HG03460 (cell line): ENCODE results near the gene PRPF8.
"Not testable (repeated sequence)": the region's sequence is repeated elsewhere in the genome, so short reads cannot be mapped to it uniquely, and the experiment has no call there.

Experiments used
- ATAC-seq: cut with Tn5 transposase; IDR thresholded peaks from one replicate; pipeline ENCODE4 v1.9.1; 2021; ENCODE audit not compliant: unreplicated experiment

Gene PRPF8

GRCh38 chr17:1695365-1695764, 10.7 kb upstream of the PRPF8 start:
- ATAC-seq, result no peak

DNA sequence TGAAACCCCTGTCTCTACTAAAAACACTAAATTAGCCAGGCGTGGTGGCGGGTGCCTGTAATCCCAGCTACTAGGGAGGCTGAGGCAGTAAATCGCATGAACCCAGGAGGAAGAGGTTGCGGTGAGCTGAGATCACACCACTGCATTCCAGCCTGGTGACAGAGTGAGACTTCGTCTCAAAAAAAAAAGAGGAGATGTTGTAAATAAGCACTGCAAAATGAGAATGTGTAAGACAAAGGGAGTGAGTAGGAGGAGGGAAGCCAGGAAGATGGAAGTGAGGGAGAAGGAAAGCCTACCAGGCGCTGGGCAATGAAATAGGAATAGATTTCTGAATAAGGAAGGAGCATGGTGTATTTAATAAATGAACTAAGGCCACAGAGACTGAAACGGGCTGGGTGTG, 8.7 kb upstream of the PRPF8 start:
- ATAC-seq, result no peak

- ATAC-seq, result no peak
Observed at GRCh38 chr17:1690544-1691221, 6.0 kb upstream of the PRPF8 start.

- ATAC-seq, result not testable (repeated sequence)
Observed at GRCh38 chr17:1688405-1688804, 3.7 kb upstream of the PRPF8 start.

GRCh38 chr17:1686086-1686485, 1.4 kb upstream of the PRPF8 start:
- no peak for ATAC-seq

- no peak for ATAC-seq
Observed at GRCh38 chr17:1683459-1683858, 1.2 kb downstream of the PRPF8 start.

- ATAC-seq, result no peak
Observed at GRCh38 chr17:1676401-1676800, 8.3 kb downstream of the PRPF8 start.

DNA sequence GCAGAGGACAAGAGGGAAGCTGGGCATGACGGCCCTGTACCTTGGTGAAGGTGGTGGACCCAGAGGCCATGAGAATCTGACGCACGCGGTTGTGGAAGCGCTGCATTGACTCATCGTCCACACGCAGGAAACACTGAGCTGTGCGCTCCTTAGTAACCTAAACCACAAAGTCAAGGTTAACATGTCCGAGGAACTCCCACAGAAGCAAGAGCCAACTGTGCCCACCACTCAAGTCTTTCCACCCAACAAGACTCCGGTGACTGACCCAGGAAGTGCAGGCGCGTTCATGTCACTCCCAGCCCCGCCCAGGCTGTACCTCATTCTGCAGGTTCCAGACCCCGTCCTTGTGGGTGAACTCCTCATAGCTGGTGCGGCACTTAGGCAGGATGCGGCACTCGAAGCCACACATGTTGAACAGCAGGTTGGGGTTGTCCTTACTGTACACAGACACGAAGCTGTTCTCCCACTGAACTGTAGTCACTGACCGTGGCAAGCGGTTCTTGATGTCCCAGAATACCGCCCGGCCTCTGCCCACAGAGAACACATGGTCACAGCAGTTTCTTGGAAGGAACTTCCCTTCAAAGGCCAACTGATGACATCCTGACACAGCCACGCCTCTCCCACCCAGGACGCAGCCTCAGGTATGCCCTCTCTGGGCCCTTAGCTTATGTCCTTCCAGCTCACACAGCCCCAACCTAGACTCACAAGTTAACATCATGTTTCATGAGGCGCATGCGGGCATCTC, 11.5 kb downstream of the PRPF8 start:
- ATAC-seq, result no peak

- ATAC-seq, result not testable (repeated sequence)
Observed at GRCh38 chr17:1663934-1664333, 20.7 kb downstream of the PRPF8 start.

DNA sequence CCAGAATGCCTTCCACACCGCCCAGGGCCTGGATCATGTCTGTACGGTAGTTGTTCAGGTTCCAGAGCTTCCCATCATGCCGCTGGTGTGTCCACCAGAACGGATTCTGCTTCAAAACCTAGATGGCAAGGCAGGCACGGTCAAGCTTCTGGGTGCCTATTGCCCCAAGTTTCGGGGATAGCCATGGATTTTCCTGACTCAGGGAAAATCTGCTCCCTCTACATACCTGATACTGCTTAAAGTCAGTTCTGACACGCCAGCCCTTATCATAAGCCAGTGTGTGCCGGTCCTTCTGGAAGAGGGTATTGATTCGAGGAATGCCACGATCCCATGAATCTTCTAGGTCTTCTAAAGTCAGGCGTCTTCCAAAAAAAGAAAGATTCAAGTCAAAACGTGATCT, 23.6 kb downstream of the PRPF8 start:
- no peak for ATAC-seq

- ATAC-seq, result no peak
Observed at GRCh38 chr17:1658100-1658499, 26.6 kb downstream of the PRPF8 start.

GRCh38 chr17:1653735-1654134, 30.9 kb downstream of the PRPF8 start:
- no peak for ATAC-seq

DNA sequence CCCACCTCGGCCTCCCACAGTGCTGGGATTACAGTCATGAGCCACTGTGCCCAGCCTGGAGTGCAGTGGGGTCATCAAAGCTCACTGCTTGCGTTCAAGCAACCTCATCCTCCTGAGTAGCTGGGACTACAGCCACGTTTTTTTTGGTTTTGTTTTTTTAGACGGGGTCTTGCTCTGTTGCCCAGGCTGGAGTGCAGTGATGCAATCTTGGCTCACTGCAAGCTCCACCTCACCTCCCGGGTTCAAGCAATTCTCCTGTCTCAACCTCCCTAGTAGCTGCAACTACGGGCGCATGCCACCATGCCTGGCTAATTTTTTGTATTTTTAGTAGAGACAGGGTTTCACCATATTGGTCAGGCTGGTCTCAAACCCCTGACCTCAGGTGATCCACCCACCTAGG, 31.9 kb downstream of the PRPF8 start:
- not testable (repeated sequence) for ATAC-seq

DNA sequence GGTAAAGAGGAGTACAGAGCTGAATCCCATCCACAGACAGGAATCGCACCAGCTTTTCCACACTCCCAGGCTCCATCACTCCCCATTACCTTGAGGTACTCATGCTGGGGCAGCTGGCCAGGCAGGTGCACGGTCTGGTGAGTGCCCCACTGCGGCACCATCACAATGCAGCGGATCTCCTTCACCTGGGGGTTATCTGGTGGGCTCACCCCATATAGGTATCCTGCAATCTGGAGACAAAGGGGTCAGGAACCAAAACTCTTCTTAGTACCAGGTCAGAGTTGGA, 33.2 kb downstream of the PRPF8 start:
- no peak for ATAC-seq

DNA sequence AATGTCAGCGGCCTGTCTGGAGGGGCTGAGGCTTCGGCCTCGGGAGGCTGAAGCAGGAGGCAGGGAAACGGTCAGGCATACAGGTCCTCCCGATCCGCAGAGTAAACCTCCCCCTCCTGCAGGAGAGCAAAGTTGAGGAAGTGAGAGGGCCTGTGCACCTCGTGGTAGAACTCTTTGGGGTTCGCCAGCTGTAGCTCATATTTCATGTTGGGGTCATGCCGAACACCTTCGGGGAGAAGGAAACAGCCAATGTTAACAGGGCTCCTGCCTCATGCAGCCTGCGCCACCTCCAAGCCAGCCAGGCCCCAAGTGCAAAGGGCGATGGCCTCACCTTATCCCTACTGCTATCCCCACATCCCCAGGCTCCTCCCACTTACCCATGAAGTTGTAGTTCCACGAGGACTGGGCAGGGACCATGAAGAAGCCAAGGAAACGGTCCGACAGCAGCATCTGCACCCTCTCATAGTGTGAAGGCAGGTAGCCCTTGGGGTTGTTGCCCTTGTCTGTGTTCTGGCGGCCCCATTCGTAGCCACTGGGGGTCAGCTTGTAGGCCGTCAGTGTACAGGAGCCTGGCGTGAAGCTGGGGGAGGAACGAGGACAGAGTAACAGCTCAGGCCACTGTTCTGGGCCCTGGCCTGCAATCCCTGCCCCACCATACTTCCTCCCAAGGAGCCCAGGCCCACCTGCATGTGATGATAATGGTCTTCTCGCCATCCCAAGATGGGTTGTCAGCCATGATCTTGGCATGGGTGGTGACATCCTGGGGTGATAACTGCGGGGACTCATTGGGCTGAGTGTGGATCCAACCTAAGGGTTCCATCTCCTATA, 33.7 kb downstream of the PRPF8 start:
- no peak for ATAC-seq

GRCh38 chr17:1649844-1650501, 34.7 kb downstream of the PRPF8 start, which contains the start of gene RILP:
Gene RILP, minus strand, starts transcription at chr17:1649866. Its CDS starts 62 bp downstream, at chr17:1649804.
- ATAC-seq, result no peak

GRCh38 chr17:1648963-1649843, 35.5 kb downstream of the PRPF8 start:
- peak; percentile 39 for ATAC-seq

GRCh38 chr17:1648173-1648962, 36.3 kb downstream of the PRPF8 start:
- ATAC-seq, result peak; percentile 4

DNA sequence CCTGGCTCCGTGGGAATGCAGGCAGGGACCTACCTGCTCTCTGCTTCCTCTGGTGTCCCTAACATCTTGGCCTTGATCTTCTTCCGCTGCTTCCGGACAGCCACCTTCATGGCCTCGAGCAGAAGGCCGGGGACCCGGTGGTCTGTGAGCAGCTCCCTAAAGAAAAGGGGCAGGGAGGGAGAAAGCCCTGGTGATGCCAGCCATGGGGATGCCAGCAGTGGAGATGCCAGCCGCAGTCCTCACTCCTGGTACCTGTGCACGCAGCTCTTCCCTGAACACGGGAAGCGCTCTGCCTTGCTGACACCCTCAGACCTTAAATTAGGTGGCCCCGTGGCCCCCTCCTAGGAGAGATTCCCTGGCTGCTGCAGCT, 36.9 kb downstream of the PRPF8 start:
- no peak for ATAC-seq
